GM18858 (cell line): Measurements from ENCODE around the gene ZBTB25.

ENCODE experiments used
- ATAC-seq: cut with Tn5 transposase; IDR thresholded peaks from one replicate; pipeline ENCODE4 v1.9.1; 2021; ENCODE audit not compliant: unreplicated experiment

Gene ZBTB25

DNA sequence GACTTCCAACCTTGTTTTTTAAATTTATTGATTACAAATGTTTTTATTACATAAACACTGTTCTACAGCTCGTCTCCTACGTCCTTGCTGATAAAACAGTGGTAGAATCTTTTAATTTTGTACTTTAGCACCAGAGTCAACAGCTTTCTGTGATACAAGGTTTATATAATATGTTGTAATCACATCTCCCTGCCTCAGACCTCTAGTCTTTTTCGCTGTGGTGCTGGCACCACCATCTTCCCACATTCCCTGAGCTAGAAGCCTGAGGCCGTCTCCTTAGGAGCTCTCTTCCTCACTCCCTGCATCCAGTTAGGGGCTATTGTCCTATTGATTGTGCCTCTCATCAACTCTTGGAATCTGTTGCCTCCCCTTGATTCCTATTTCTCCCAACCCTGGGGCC, 98.3 kb downstream of the ZBTB25 start:
- ATAC-seq: no peak

DNA sequence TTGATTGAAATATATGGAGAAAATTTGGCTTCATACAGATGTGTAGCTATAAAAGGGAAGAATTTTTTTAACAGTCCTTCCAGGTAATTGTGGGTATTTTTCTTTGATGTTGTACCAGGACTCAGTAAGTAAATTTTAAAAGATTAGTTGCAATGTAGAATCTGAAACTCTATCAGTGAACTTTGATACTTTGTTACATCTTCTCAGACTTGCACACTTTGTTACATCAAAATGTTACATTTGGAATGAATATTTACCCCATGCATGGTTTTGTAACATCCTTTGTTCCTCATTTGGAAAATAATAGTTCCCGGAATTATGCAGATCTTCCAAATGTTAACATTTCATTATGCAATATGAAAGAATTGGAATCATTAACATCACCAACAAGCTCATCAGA, 101.7 kb downstream of the ZBTB25 start:
- no peak for ATAC-seq

DNA sequence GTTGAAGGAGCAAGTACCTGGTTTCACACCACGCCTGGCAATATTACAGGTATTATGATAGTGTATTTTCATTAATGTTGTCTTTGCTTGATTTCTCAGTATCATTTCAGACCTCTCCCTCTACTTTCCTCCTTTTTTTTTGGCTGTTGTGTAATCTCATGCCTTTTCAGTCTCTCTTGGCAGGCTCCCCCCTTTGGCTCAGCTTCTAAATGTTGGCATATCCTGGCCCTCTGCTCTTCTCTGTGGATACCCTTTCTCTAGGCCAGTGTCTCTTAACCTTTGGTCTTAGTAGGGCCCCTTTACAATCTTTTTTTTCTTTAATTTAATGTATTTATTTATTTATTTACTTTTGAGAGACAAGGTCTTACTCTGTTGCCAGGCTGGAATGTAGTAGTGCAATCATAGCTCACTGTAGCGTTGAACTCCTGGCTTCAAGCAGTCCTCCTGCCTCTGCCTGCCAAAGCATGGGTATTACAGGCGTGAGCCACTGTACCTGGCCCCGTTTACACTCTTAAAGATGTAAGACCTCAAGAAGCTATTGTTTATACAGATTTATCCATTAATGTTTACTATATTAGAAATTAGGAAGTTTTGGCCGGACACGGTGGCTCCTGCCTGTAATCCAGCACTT, 102.7 kb downstream of the ZBTB25 start:
- ATAC-seq: no peak
